OCI-LY3 (cell line): ENCODE data around the gene CDK5R2.

Experiments
- H2AFZ ChIP-seq: fragments of 200-600, 300-600 bp; shearing (Covaris generic); 2 replicates; pipeline ENCODE4 v1.6.0; 2014; ENCODE audit warnings: antibody characterized with exemption, low read depth, low read length
- H3K27ac ChIP-seq: fragments of 200-600, 300-600 bp; sonication (generic); 2 replicates; pipeline ENCODE4 v1.5.1; 2014; ENCODE audit warnings: mild to moderate bottlenecking, low read length, moderate library complexity, mixed read lengths
- H3K27me3 ChIP-seq: fragments of 200-600, 300-600 bp; sonication (generic); 2 replicates; pipeline ENCODE4 v1.6.1; 2014; ENCODE audit warnings: low read depth, low read length, mixed read lengths
- H3K36me3 ChIP-seq: fragments of 200-600, 300-600 bp; sonication (generic); replicated peaks from 2 replicates; pipeline ENCODE3; 2014; ENCODE audit warnings: low read depth, low read length, mixed read lengths
- H3K4me1 ChIP-seq: fragments of 300-600, 200-600 bp; sonication (generic); 2 replicates; pipeline ENCODE4 v1.6.1; 2014; ENCODE audit warnings: low read length, mixed read lengths
- H3K4me2 ChIP-seq: fragments of 200-600, 300-600 bp; sonication (generic); 2 replicates; pipeline ENCODE4 v1.6.1; 2014; ENCODE audit warnings: low read length, mixed read lengths
- H3K4me3 ChIP-seq: fragments of 300-600, 200-600 bp; sonication (generic); 2 replicates; pipeline ENCODE4 v1.5.1; 2014; ENCODE audit warnings: antibody characterized with exemption, mild to moderate bottlenecking, low read length, moderate library complexity
- H3K79me2 ChIP-seq: fragments of 300-600, 200-600 bp; shearing (Covaris generic); 2 replicates; pipeline ENCODE4 v1.6.1; 2014; ENCODE audit warnings: mild to moderate bottlenecking, low read length, mixed read lengths
- H3K9ac ChIP-seq: fragments of 300-600, 200-600 bp; shearing (Covaris generic); 2 replicates; pipeline ENCODE4 v1.6.0; 2014; ENCODE audit warnings: mild to moderate bottlenecking, low read length, moderate library complexity
- H3K9me3 ChIP-seq: fragments of 200-600, 300-600 bp; shearing (Covaris generic); 2 replicates; pipeline ENCODE4 v1.6.1; 2014; ENCODE audit warnings: low read length, mixed read lengths; ENCODE audit not compliant: insufficient read depth
- H4K20me1 ChIP-seq: fragments of 200-600, 300-600 bp; sonication (generic); 2 replicates; pipeline ENCODE4 v1.6.1; 2016; ENCODE audit warnings: low read length, mixed read lengths; ENCODE audit not compliant: insufficient read depth
- EZH2phosphoT487 ChIP-seq: fragments of 200-600 bp; shearing (Covaris generic); IDR thresholded peaks from 2 replicates; pipeline ENCODE4 v1.6.1; 2018; ENCODE audit warnings: antibody characterized with exemption, mixed run types, low read depth
- TF ChIP-seq, protein P1 (sequence below): fragments of 200-600, 300-600 bp; sonication (generic); IDR thresholded peaks from 2 replicates; pipeline ENCODE4 v1.5.1; 2014; ENCODE audit warnings: antibody characterized with exemption, low read length, low read depth

Gene CDK5R2

DNA sequence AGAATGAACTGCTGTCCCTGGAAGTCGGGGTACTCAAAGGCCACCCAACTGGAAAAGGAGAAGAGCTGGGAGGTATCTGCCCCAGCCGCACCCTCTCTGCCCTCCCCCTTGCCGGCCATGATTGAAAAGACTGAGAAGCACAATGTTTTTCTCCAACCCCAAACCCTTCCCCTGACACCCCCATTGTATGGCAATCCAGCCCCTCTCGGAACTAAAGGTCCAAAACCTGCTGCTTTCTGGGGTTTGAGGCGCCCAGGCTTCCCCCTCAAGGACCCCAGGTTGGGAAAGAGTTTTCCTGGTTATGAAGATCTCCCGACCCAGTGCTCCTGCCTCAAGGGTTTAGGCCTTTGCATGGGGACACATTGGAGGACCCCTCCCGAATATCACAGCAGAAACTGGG lies 32.7 kb downstream of the CDK5R2 start:
- H4K20me1 ChIP-seq: no peaks in the 10 kb centered on the region
- H3K4me2 ChIP-seq: no peak overlapping the region
- H3K36me3 ChIP-seq: no peaks in the 10 kb centered on the region
- H3K27me3 ChIP-seq: peaks cover 5% of the 10 kb centered on the region; the same call in 1 of the 2 replicates
- no peak overlapping the region for H3K27ac ChIP-seq
- H2AFZ ChIP-seq: no peak overlapping the region
- no peaks in the 10 kb centered on the region; the same call in 1 of the 2 replicates for H3K4me1 ChIP-seq
- H3K9ac ChIP-seq: no peak overlapping the region
- H3K9me3 ChIP-seq: no peaks in the 10 kb centered on the region
- H3K4me3 ChIP-seq: no peak overlapping the region
- H3K79me2 ChIP-seq: no peaks in the 10 kb centered on the region
- no peak for TF ChIP-seq EZH2phosphoT487
- TF ChIP-seq, protein P1, sequence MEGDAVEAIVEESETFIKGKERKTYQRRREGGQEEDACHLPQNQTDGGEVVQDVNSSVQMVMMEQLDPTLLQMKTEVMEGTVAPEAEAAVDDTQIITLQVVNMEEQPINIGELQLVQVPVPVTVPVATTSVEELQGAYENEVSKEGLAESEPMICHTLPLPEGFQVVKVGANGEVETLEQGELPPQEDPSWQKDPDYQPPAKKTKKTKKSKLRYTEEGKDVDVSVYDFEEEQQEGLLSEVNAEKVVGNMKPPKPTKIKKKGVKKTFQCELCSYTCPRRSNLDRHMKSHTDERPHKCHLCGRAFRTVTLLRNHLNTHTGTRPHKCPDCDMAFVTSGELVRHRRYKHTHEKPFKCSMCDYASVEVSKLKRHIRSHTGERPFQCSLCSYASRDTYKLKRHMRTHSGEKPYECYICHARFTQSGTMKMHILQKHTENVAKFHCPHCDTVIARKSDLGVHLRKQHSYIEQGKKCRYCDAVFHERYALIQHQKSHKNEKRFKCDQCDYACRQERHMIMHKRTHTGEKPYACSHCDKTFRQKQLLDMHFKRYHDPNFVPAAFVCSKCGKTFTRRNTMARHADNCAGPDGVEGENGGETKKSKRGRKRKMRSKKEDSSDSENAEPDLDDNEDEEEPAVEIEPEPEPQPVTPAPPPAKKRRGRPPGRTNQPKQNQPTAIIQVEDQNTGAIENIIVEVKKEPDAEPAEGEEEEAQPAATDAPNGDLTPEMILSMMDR: no peak

DNA sequence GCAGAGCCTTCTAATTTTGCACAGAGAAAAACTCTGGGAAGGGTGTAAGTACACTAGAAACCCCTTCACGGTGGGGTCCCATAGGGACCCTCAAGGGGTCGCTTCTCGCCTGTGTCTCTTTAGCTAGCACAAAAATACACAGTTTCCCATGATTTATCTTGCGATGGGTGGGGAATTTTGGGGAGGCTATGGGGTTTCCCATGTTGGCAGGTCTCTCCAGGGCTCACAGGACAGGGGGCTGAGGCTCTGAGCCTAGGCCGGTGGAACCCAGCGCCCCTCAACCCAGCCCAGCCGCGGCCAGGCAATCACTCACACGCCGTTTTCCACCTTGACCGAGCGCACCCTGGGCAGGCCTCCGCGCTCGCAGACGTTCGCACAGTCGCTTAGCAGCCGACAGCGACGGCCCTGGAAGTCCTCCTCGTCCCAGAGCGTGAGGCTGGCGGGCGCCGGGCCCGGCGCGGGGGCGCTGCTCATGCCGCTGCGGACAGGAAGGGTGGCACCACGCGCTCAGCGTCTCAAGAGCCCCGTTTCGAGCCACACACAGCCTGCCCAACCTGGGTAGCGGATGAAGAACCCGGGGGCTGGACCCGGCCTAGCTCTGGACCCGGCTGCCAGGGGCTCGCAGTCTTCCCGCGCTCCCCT lies 33.4 kb downstream of the CDK5R2 start:
- no peak overlapping the region for H3K27ac ChIP-seq
- no peaks in the 10 kb centered on the region for H3K79me2 ChIP-seq
- no peaks in the 10 kb centered on the region; the same call in 1 of the 2 replicates for H3K4me1 ChIP-seq
- no peak overlapping the region for H3K9ac ChIP-seq
- H3K9me3 ChIP-seq: no peaks in the 10 kb centered on the region
- TF ChIP-seq, protein P1: no peak
- TF ChIP-seq EZH2phosphoT487: no peak
- H3K27me3 ChIP-seq: peaks cover 5% of the 10 kb centered on the region; the same call in 1 of the 2 replicates
- no peaks in the 10 kb centered on the region for H3K36me3 ChIP-seq
- H4K20me1 ChIP-seq: no peaks in the 10 kb centered on the region
- no peak overlapping the region for H3K4me3 ChIP-seq
- no peak overlapping the region for H2AFZ ChIP-seq
- H3K4me2 ChIP-seq: no peak overlapping the region

DNA sequence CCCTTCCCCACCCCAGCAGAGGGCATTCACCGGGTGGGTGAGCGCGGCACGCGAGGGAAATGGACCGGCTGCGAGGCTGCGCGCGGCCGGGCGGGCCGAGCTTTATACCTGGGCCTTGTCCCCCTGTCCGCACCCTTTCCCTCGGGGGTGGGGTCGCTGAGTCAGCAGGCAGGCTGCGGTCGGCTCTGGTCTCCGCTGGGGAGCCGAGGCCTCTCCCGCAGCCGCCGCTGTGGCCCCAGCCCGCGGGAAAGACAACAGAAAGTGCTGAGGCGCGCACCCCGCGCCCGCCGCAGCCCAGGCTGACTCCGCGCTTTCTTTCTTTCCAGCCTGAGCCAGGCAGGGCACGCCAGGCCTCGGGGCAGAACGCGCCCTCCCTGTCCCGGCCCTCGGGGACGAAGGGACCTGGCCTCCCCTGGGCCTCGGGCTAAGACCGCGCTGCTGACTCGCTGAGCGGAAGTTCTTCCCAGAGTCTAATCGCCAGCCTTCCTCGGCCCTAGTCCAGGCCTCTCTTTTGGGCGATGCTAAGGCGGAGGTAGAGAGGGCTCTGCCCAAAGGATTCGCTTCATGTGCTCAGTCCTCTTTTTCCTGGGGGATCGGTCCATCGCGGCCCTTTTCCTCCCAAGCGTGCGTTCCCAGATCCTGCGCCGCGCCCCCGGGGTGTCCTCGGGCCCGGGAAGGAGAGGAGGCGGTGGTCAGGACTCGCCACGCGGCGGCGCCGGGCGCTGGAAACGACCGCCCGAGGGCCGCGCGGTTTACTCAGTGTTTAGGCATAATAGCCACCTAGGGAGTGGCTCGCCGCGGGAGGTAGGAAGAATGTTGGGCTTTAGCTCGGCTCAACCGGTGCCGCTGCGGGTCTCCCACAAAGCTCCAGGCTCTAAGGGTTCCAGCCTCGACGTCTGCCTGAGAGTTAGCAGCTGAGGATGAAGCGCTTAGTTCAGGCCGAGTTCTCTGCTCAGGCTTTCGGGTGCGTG lies 34.2 kb downstream of the CDK5R2 start, which contains the start of gene CRYBA2:
Gene CRYBA2 (minus strand): TSS at position 78 of the 971 bp plus-strand sequence. CDS start 246 bp downstream, outside the sequence.
- H3K79me2 ChIP-seq: no peaks in the 10 kb centered on the region
- H3K4me2 ChIP-seq: no peak within 1 kb of the TSS
- no peak within 1 kb of the TSS for H2AFZ ChIP-seq
- TF ChIP-seq EZH2phosphoT487: no peak
- TF ChIP-seq, protein P1: no peak
- no peaks in the 10 kb centered on the region for H3K9me3 ChIP-seq
- H3K36me3 ChIP-seq: no peaks in the 10 kb centered on the region
- H3K4me1 ChIP-seq: no peaks in the 10 kb centered on the region; the same call in 1 of the 2 replicates
- no peak within 1 kb of the TSS for H3K9ac ChIP-seq
- no peaks in the 10 kb centered on the region for H4K20me1 ChIP-seq
- H3K27me3 ChIP-seq: peaks cover 5% of the 10 kb centered on the region; the same call in 1 of the 2 replicates
- no peak within 1 kb of the TSS for H3K4me3 ChIP-seq
- no peak within 1 kb of the TSS for H3K27ac ChIP-seq

DNA sequence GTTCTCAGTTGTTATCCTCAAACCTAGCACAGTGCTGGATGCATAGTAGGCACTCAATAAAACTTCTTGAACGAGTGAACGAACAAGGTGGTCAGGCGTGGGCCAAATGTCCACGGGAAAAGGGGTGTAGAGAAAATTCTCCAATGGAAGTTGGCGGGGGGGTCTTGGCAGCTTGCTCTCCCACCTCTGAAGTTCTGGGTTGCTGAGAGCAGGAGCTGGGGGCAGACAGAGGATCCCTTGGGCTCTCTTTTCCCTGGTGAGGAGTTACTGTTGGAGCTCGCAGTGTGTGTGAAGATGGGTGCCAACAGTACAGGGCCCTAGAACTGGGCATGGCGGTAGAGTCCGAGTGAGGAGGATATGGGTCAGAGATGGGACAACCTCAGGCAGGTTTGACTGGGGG lies 36.1 kb downstream of the CDK5R2 start:
- no peaks in the 10 kb centered on the region for H3K79me2 ChIP-seq
- H3K36me3 ChIP-seq: no peaks in the 10 kb centered on the region
- H3K4me3 ChIP-seq: 0 out of 2 replicates have a peak overlapping the region, but pooled peaks have one; percentile 68
- peaks cover 5% of the 10 kb centered on the region; the same call in 1 of the 2 replicates for H3K27me3 ChIP-seq
- no peak overlapping the region for H3K27ac ChIP-seq
- H3K9me3 ChIP-seq: no peaks in the 10 kb centered on the region
- TF ChIP-seq, protein P1: no peak
- TF ChIP-seq EZH2phosphoT487: no peak
- no peaks in the 10 kb centered on the region for H4K20me1 ChIP-seq
- no peak overlapping the region for H2AFZ ChIP-seq
- no peak overlapping the region for H3K9ac ChIP-seq
- H3K4me2 ChIP-seq: peak overlapping the region; percentile 90
- H3K4me1 ChIP-seq: peaks cover 10% of the 10 kb centered on the region
